GM12872 (cell line): ENCODE data around the gene CX3CR1.

Experiments
- CTCF ChIP-seq: IDR thresholded peaks from 3 replicates; pipeline ENCODE4 v1.5.1; 2011; ENCODE audit warnings: low read depth, mild to moderate bottlenecking, low read length, moderate library complexity; ENCODE audit not compliant: insufficient read depth

Gene CX3CR1

GRCh38 chr3:39273119-39273518, 6.7 kb downstream of the CX3CR1 start:
- no peak for TF ChIP-seq CTCF

GRCh38 chr3:39272191-39272590, 7.6 kb downstream of the CX3CR1 start:
- no peak for TF ChIP-seq CTCF

DNA sequence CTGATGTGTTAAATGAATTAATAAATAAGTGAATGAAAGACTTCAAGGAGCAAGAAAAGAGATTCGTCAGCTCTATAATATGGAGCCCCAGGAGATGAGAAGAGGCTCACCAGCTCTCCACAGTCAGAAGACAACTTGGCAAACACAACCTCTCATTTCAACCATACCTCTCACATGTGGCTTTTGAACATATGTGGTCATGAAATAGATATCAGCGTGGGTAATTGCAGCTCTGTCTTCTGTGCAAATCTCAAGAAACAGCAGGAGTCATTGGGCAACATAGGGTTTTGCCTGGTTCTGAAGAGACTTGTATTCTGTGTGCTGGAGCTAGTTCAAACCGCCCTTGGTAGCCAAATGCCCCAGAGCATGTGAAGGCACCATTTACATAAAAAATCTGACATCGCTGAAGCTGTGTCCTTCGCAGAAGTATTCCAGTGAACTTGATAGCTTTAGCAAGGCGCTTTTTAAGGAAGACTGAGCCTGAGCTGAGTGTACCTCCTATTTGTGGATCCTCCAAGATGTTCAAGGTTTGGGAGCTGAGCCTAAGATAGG, 8.4 kb downstream of the CX3CR1 start:
- no peak for TF ChIP-seq CTCF

DNA sequence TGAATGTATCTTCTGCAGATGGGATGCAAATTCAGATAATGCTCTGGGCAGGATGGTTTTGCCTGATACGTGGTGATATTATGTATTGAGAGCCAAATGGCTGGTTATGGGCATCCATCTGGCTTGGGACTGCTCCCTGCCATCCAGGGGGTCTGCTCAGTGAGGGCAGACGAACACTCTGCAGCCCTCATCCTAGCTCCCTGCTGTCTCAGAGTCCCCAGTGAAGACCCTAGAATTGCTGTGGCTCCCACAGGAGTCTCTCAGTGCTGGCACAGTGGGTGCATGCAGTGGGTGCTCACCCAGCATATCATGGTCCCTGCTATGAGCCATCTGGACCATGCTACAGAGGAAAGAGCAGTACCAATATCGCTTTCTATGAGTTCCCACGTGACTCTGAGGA, 10.3 kb downstream of the CX3CR1 start:
- TF ChIP-seq CTCF, result no peak

GRCh38 chr3:39268549-39268900, 11.3 kb downstream of the CX3CR1 start:
- no peak for TF ChIP-seq CTCF

DNA sequence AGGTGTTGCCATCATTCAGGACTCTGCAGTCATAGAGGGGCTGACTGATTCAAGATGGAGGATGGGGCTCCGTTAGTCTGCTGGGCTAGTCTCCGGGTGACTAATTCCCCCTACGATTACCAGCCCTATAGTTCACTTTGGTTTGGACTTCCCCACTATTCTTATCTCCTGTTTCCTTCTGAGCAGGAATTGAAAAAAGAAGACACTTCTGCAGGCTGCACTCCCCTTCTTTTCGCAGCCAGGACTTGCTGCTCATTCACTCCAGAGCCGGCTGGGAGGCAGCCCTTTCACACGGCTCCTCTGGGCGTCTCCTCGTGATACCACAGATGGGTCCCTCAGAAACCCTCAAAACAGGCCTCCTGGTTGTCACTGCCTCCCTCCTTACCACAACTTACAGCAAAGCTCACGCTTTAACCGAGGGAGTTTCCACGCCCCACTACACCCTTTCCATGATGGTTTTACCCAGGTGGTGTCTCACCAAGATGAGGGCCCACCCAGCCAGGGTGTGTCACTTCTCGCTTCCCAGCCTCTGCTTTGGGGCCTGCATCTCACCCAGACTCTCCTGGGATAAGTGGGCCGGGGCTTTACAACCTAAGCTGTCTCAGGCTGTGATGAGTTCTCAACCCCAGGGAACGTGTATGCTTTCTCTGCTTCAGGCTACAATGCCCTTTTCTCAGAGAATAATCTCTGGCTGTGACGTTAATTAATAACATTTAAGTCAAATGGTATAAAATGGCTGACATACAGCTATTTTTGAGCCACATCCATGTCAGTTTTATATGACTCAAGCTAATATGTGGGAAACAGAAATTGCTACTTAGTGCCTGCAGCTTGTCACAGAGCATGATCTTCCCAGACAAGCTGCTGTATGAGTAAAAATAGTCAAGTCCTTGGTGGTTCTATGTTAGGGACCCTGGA, 11.9 kb downstream of the CX3CR1 start:
- no peak for TF ChIP-seq CTCF

GRCh38 chr3:39264053-39264452, 15.8 kb downstream of the CX3CR1 start:
- no peak for TF ChIP-seq CTCF
